Middle frontal gyrus (tissue), 1 donor: Measurements from ENCODE around the gene C1QTNF12.
"Not testable (repeated sequence)": the region's sequence is repeated elsewhere in the genome, so short reads cannot be mapped to it uniquely, and the experiment has no call there.

ENCODE experiments used
- DNase-seq: peaks from one replicate; pipeline ENCODE4 v3.0.0-alpha.2; 2015; ENCODE audit warnings: low spot score; ENCODE audit errors: extremely low spot score

Gene C1QTNF12

GRCh38 chr1:1259951-1260600, 13.6 kb upstream of the C1QTNF12 start:
- no peak for DNase-seq

- DNase-seq = no peak
Measured at GRCh38 chr1:1259540-1259939, 13.0 kb upstream of the C1QTNF12 start.

GRCh38 chr1:1259119-1259488, 12.6 kb upstream of the C1QTNF12 start:
- DNase-seq = no peak

GRCh38 chr1:1256956-1257871, 10.7 kb upstream of the C1QTNF12 start:
- no peak for DNase-seq

GRCh38 chr1:1255611-1256010, 9.1 kb upstream of the C1QTNF12 start:
- DNase-seq = no peak

- DNase-seq = no peak
Measured at GRCh38 chr1:1255078-1255477, 8.6 kb upstream of the C1QTNF12 start.

GRCh38 chr1:1254667-1254998, 8.1 kb upstream of the C1QTNF12 start:
- DNase-seq = no peak

- DNase-seq = no peak
Measured at GRCh38 chr1:1253972-1254666, 7.6 kb upstream of the C1QTNF12 start.

- no peak for DNase-seq
Measured at GRCh38 chr1:1253314-1253713, 6.8 kb upstream of the C1QTNF12 start.

GRCh38 chr1:1250786-1251284, 4.3 kb upstream of the C1QTNF12 start:
- no peak for DNase-seq

GRCh38 chr1:1248009-1248913, 1.7 kb upstream of the C1QTNF12 start:
- not testable (repeated sequence) for DNase-seq

- DNase-seq = no peak
Measured at GRCh38 chr1:1247341-1247913, 905 bp upstream of the C1QTNF12 start.

GRCh38 chr1:1245817-1246576, 525 bp downstream of the C1QTNF12 start:
- no peak for DNase-seq

- DNase-seq = no peak
Measured at GRCh38 chr1:1245178-1245816, 1.2 kb downstream of the C1QTNF12 start.

GRCh38 chr1:1244192-1244811, 2.2 kb downstream of the C1QTNF12 start:
- DNase-seq = no peak

GRCh38 chr1:1243807-1244191, 2.7 kb downstream of the C1QTNF12 start:
- DNase-seq = no peak

GRCh38 chr1:1243266-1243660, 3.3 kb downstream of the C1QTNF12 start:
- DNase-seq = no peak

- no peak for DNase-seq
Measured at GRCh38 chr1:1242461-1243265, 3.9 kb downstream of the C1QTNF12 start.
